Measurements from ENCODE around the gene SLC27A2. TPM values are rescaled to one million over a fixed set of nuclear protein-coding genes. Genes with fewer than 3 reads are reported as not detected.

The SLC27A2 gene
- total RNA-seq, 1 experiment from 2014 or later, result 7.0 TPM

DNA sequence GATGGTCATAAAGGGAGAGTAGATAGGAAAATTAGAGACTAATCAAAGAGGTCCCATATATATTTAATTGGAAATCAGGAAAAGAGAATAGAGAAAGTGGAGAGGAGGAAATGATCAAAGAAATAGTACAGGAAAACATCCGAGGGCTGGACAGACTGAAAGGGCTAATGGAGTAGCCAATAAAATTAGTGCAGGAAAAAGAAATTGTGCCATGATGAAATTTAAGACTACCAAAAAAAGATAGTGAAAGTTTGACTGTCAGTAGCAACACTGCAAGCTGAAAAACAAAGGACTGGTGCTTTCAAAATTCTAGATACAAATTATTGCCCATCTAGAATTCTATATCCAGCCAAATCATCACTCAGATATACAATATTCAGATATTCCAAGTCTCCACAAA, 36.3 kb downstream of the SLC27A2 start:
- Histone ChIP-seq H2BK5ac (ENCODE audit: insufficient read length, low read length) (no peak overlapping the region), H3K9me3 (ENCODE audit: control insufficient read depth, low read depth, low read length) (no peaks in the 10 kb centered on the region), H4K8ac (replicated peaks; ENCODE audit: insufficient read length, low read depth, low read length) (no peak overlapping the region), H2BK20ac (ENCODE audit: low read depth, low read length, poor library complexity, severe bottlenecking) (no peak overlapping the region), H2BK120ac (ENCODE audit: low read depth, low read length, poor library complexity, severe bottlenecking) (no peak overlapping the region), H2BK15ac (ENCODE audit: low read depth, low read length) (no peak overlapping the region), H4K20me1 (ENCODE audit: control insufficient read depth, insufficient read depth, insufficient read length) (no peaks in the 10 kb centered on the region), H3K23ac (ENCODE audit: insufficient read length, low read depth, low read length) (no peak overlapping the region), H3K4ac (ENCODE audit: low read depth, low read length) (no peak overlapping the region), H3K9ac (ENCODE audit: extremely low read depth, insufficient read length, low read length) (no peak overlapping the region), H3K27ac (ENCODE audit: insufficient read length, low read depth, low read length) (no peak overlapping the region), H3T11ph (ENCODE audit: low read length) (no peak overlapping the region), H2AK5ac (ENCODE audit: insufficient read length, low read length) (no peak overlapping the region), H3K56ac (ENCODE audit: insufficient read length, low read depth, low read length) (no peak overlapping the region), H4K5ac (ENCODE audit: insufficient read length, low read depth, low read length) (no peak overlapping the region), H3K79me2 (ENCODE audit: insufficient read depth, low read length) (no peaks in the 10 kb centered on the region), H3K27me3 (ENCODE audit: insufficient read depth, low read length) (no peaks in the 10 kb centered on the region), H3K14ac (ENCODE audit: insufficient read depth, low read length) (no peak overlapping the region), H3K4me2 (ENCODE audit: insufficient read depth, insufficient read length, low read length) (no peak overlapping the region), H3K4me1 (ENCODE audit: insufficient read depth, low read length) (no peaks in the 10 kb centered on the region), H2BK12ac (ENCODE audit: insufficient read length, low read depth, low read length) (no peak overlapping the region), H4K91ac (ENCODE audit: insufficient read length, low read depth, low read length) (no peak overlapping the region), H3K18ac (ENCODE audit: insufficient read length, low read depth, low read length) (no peak overlapping the region), H3K79me1 (ENCODE audit: insufficient read depth, low read depth, low read length, poor library complexity, severe bottlenecking) (no peaks in the 10 kb centered on the region), H2AFZ (ENCODE audit: low read length) (no peak overlapping the region), H3K23me2 (ENCODE audit: insufficient read length, low read depth, low read length, poor library complexity, severe bottlenecking) (no peaks in the 10 kb centered on the region)
- no peaks in the 10 kb centered on the region for H3K36me3 Mint-ChIP-seq (ENCODE audit: insufficient read depth in 1 of 3, low read depth in 3 of 3)
- DNase-seq, result no peak
- peaks cover 2 to 3% of the 10 kb centered on the region in 2 experiments; a peak in 1 of 5 replicates for H3K9me3 Mint-ChIP-seq
- TF ChIP-seq, protein P1, sequence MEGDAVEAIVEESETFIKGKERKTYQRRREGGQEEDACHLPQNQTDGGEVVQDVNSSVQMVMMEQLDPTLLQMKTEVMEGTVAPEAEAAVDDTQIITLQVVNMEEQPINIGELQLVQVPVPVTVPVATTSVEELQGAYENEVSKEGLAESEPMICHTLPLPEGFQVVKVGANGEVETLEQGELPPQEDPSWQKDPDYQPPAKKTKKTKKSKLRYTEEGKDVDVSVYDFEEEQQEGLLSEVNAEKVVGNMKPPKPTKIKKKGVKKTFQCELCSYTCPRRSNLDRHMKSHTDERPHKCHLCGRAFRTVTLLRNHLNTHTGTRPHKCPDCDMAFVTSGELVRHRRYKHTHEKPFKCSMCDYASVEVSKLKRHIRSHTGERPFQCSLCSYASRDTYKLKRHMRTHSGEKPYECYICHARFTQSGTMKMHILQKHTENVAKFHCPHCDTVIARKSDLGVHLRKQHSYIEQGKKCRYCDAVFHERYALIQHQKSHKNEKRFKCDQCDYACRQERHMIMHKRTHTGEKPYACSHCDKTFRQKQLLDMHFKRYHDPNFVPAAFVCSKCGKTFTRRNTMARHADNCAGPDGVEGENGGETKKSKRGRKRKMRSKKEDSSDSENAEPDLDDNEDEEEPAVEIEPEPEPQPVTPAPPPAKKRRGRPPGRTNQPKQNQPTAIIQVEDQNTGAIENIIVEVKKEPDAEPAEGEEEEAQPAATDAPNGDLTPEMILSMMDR (conservative IDR thresholded peaks at IDR 0.05), result no peak
- no CpG with 5 or more reads among the region's 1 CpG for WGBS (ENCODE audit: extremely low coverage, insufficient read length, low lambda C conversion rate)
- no peak overlapping the region for H3K27ac Mint-ChIP-seq
- no peaks in the 10 kb centered on the region for H3K4me1 Mint-ChIP-seq
- no peak overlapping the region for H3K4me3 Mint-ChIP-seq
- no peaks in the 10 kb centered on the region for H3K27me3 Mint-ChIP-seq (ENCODE audit: low read depth)

All from H9 (cell line).